ENCODE data around the gene GNL2.

Gene GNL2

DNA sequence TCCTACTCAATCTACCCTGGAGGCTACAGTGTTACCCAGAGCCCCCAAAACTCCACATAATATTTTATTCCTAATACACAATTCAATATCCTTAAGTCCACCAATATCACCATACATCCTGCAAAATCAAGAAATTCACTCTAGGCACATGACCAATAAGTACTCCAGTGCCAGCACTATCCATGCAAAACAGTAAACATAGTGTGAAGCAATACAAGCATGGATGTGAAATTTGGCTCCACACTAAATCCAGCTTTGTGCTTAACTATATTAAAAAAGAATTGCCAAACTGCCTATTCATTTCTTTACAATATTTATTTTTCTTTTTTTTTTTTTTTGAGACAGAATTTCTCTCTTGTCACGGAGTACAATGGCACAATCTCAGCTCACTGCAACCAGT, 78.2 kb downstream of the GNL2 start:
- TF ChIP-seq, protein P1, sequence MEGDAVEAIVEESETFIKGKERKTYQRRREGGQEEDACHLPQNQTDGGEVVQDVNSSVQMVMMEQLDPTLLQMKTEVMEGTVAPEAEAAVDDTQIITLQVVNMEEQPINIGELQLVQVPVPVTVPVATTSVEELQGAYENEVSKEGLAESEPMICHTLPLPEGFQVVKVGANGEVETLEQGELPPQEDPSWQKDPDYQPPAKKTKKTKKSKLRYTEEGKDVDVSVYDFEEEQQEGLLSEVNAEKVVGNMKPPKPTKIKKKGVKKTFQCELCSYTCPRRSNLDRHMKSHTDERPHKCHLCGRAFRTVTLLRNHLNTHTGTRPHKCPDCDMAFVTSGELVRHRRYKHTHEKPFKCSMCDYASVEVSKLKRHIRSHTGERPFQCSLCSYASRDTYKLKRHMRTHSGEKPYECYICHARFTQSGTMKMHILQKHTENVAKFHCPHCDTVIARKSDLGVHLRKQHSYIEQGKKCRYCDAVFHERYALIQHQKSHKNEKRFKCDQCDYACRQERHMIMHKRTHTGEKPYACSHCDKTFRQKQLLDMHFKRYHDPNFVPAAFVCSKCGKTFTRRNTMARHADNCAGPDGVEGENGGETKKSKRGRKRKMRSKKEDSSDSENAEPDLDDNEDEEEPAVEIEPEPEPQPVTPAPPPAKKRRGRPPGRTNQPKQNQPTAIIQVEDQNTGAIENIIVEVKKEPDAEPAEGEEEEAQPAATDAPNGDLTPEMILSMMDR (IDR thresholded peaks at IDR 0.05; ENCODE audit: unreplicated experiment in 3 of 3): no peak
- peaks cover 17% of the 10 kb centered on the region for H3K4me1 Mint-ChIP-seq
- no peaks in the 10 kb centered on the region for H3K9me3 Mint-ChIP-seq
- peak overlapping the region in 1 of 3 experiments; percentile 47 for H3K27ac Mint-ChIP-seq
- H3K27me3 Mint-ChIP-seq (ENCODE audit: low read depth): peaks cover 16% of the 10 kb centered on the region
- peak overlapping the region; percentile 27 to 63 (median 61) for H3K4me3 Mint-ChIP-seq
- peaks cover 4% of the 10 kb centered on the region for H3K36me3 Mint-ChIP-seq (ENCODE audit: low read depth)
